Activated T-cell treated with anti-CD3 and anti-CD28 coated beads for 24 hours (primary cell): ENCODE results near the gene RNF111.
"Not testable (repeated sequence)": the region's sequence is repeated elsewhere in the genome, so short reads cannot be mapped to it uniquely, and the experiment has no call there.

Experiments used
- DNase-seq: peaks from one replicate; pipeline ENCODE4 v3.0.0-alpha.2; 2020; ENCODE audit warnings: low read depth

RNF111 gene

DNA sequence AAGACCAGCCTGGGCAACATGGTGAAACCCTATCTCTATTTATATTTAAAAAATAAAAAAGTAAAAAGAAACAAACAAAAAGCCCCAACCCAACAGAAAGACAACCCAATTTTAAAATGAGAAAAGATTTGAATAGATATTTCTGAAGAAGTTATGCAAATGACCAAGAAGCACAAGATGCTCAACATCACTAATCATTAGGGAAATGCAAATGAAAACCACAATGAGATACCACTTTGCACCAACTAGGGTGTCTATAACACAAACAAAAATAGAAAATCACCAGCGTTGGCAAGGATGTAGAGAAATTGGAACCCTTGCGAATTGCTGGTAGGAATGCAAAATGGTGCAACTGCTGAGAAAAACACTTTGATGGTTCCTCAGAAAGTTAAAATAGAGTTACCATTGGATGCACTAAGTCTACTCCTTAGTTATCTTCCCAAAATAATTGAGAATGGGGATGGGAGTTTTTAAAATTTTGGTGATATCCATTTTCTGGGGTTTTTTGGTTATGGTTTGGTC is 71.7 kb downstream of the RNF111 start:
- no peak for DNase-seq

DNA sequence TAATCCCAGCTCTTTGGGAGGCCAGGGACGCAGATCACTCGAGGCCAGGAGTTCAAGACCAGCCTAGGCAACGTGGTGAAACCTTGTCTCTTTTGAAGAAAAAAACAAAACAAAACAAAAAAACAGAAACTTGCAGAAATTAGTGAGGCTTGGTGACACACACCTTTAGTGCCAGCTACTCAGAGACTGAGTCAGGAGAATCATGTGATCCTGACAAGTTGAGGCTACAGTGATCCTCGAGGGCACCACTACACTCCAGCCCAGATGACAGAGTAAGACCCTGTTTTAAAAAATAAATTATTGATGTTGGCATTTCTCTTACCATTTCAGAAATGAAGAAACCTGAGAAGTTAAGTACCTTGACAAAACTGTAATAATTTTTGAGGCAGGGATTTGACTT is 72.9 kb downstream of the RNF111 start:
- no peak for DNase-seq

DNA sequence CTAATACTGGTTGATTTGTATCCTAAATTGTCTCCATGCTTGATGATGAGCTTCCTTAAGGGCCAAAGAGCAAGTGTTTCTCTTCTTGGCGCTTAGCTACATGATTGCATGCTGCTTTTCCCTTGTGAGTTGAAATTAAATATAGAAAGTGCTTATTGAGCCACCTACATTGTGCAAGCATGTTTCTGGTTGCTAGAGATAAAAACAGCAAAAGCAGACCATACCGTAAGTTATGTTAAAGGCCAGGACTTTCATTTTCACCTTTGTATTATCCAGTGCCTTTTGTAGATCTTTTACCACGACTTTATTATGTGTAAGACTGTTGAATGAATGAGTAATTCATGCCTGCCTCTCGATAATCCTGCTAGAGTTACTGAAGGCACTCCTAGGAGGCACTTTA is 75.6 kb downstream of the RNF111 start:
- DNase-seq = no peak

DNA sequence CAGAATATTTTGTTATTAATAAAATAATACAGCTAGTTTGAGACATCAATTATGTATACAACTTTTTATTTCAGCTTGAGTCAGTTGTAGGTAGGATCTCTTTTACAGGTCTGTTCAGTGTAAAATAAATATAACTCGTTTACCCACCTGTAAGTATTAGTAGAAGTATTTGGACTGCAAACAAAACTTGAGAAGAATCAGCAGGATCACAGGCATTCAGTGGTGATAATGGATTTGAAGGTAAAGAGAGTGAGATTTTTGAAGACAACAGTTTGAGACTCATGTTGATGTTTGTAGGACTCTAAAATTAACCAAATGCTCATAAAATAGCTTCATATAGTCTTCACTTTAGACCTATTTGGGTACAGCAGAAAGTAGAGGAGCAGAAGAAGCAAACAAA is 82.0 kb downstream of the RNF111 start:
- no peak for DNase-seq

DNA sequence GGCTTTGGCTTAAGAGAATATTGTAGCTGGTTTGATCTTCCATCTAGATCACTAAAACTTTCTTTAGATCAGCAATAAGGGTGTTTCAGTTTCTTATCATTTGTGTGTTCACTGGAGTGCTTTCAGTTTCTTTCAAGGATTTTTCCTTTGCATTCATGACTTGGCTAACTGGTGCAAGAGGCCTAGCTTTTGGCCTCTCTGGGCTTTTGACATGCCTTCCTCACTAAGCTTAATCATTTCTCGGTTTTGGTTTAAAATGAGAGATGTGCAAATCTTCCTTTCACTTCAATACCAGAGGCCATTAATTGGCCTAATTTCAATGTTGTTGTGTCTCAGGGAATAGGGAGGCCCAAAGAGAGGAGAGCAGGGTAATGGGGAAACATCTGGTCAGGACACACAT is 87.1 kb downstream of the RNF111 start:
- no peak for DNase-seq

DNA sequence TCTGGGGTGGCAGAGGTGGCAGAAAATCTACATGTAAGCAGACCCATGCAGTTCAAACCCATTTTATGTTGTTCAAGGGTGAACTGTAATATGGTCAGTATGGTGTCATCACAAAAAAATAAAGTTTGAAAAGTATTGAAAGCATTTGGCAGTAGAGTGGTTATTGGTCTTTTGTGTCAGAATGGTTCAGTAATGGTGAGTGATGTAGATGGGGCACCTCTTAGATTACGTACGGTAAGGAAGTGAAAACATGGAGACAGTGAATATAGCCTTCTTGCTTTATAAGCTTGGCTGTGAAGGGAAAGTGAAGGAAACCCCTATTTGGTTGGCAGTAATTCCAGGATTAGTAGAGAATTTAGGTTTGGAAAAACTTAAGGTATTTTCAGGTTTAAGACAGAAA is 100.3 kb downstream of the RNF111 start:
- DNase-seq = no peak

DNA sequence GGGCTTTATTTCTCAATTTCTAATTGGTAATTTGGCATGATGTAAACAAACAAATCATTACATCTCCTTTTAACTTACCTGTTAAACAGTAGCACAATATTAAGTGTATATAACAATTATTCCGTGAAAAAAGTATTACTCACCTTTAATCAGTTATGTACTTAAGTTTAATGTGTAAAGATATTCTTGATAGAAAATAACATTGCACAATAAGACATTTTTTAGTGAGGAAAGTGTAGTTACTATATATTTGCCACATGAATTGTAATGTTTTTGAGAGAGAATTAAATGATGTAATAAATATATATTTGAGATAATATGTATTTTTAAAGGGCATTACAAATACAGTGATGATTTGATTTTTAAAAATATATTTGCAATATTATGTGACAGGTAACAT is 106.6 kb downstream of the RNF111 start:
- no peak for DNase-seq

DNA sequence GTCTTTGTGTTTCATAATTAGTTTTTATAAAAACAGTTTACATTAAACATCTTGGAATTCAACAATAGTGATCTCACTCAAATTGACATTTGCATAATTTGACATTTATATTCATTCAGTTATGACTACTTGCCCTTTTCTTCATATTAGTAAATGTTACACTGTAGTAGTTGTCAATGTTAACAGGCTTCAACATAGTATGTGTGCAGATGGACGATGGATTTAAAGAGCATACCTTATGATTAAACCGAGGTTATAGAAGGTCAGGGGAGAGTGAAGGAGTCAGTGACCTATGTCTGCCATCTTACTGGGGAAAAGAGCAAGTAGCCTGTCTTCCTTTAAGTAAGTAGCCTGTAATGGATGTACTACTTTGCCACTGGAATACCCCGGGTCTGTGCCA is 109.0 kb downstream of the RNF111 start:
- DNase-seq = no peak

DNA sequence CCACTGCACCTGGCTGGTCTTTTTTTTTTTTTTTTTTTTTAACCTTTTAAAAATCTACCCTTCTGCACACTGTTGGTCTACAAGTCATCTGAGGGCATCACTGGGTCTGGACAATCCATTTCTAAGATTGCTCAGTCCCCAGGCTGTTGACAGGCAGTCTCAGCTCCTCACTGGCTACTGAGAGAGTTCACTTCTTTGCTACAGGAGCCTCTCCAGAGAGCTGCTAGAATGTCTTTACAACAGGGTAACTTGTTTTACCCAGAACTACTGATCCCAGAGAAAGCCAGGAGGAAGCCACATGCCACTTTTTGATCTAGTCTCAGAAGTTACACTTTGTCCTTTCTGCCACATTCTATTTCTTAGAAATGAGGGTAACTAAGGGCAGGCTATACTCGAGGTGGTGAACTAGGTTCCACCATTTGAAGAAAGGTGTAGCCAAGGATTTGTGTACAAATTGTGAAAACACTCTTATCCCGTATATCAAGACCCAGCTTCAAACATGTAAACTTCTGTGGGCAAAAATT is 111.8 kb downstream of the RNF111 start:
- no peak for DNase-seq

DNA sequence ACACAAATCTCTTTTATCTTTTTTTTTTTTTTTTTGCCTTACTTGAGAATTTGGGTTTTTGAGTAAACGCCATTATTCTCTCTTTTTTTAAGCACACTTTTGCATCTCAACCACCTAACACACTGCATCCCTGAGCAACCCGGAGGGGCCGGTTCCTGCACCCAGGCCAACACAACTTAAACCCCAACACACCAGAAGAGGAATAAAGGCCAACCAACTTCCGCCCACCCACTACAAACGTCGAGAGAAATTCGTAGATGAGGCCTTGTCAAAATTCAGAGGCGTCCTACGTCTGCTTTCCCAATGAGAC is 117.1 kb downstream of the RNF111 start:
- DNase-seq = no peak

DNA sequence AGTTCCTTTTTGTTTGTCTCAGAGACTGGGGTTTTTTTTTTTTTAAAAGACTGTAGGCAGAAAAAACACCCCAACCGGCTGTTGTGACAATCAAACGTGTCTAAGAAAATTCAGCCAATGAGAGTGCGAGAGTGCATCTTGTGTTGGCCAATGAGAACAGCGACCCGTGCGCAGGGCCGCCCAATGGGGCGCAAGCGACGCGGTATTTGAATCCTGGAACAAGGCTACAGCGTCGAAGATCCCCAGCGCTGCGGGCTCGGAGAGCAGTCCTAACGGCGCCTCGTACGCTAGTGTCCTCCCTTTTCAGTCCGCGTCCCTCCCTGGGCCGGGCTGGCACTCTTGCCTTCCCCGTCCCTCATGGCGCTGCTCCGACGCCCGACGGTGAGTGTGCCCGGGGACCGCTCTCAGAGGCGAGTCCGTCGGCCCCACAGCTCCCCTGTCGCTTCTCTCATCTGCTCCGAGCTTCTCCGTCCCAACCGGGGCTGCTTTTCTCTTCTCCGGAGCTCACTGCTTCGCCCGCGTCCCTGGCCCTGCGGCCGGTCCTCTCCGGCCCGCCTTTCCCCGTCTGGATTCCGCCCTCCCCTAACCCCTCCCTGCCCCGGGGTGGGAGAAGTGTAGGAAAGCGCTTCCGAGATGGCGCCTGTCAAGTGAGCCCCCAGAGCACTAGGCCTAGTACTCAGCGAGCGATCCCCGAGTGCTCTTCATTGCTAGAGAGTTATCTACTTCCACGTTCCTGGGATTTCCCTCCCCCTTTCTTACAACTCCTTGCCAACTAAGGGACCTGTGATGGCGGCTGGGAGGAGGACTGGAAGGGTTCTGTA is 117.7 kb downstream of the RNF111 start, which contains the start of gene CCNB2:
TSS of gene CCNB2 (plus strand) at position 235 of the 821 bp plus-strand sequence. CDS start at position 358, 123 bp downstream.
- DNase-seq = peak; percentile 70

DNA sequence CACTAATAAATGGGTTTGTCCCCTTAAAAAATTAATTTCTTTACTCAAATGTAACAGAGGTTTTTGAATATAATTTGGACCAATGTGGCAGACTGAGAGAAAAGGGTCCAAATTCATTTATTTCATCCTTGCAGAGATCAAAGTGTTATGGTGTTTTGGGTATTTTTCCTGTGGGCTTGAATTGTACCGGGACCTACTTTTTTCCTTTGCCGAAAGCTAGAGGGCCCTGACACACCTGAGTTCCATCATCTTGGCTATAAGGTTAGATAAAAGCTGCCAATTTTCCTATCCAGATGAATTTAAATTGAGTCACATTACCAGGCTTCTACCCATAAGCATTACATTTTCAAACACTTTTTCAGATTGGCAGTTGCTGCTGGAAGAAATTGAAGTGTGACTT is 118.4 kb downstream of the RNF111 start:
- no peak for DNase-seq

DNA sequence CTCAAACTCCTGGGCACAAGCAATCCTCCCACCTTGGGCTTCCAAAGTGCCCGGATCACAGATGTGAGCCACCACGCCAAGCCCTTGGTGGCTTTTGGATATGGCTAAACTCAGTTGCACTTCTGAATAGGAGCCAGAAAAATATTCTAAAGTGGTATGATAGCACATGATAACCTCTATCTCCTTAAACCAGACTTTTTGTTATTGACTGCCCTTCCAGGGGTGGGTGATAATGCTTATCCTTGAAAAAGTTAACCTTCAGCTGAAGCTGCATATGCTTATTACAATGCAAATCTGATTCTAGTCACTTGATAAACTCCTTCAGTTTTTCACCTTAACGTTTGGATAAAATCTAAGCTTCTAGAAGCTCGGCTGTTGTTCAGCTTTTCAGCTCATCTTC is 123.8 kb downstream of the RNF111 start:
- DNase-seq = no peak

DNA sequence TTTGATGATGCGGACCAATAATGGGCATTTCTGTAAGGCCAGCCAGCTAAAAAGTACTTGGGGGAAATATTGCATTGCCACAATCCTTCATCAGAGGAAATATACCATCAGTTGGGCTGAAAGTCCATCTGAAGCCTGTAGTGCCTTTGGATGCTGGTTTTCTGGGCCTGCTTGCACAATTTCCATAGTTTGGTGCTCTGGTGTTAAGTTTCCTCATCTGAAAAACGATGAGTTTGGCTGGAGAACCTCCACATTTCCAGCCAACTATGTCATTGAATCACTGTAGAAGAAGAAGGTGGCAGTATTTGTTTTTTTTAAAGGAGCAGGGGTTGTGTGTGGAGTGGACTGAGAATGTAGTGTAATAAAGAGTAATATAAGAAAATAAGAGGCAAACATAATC is 127.6 kb downstream of the RNF111 start:
- DNase-seq = no peak

DNA sequence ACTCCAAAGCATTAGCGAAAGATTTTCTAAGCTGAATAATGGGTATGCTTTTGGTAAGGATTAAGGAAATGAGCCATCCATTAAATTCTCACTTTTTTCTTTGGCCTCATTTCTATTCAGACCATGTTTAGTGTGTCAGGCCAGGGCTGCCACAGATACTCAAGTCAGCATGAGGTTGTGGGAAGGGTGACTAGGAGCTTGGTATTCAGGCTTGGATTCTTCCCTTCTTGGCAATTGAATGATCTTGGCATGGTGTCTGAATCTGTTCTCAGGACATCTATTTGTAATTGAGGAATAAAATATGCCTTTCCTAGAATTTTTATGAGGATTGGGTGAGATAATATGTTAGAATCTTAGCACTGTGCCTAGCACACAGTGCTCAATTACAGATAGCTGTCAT is 128.7 kb downstream of the RNF111 start:
- no peak for DNase-seq

DNA sequence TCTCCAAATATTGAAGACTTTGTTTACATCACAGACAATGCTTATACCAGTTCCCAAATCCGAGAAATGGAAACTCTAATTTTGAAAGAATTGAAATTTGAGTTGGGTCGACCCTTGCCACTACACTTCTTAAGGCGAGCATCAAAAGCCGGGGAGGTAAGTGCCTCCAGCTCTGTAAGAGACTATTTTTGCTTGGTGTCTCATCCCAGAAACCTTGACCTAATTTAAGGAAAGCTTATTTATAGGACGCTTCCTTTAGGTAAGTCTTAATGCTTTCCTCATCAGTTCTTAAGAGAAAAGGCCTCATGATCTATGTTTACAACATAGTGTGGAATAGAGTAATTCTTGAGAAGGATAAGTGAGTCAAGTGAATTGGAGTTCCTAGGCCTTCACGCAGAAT is 129.3 kb downstream of the RNF111 start:
- DNase-seq = no peak

DNA sequence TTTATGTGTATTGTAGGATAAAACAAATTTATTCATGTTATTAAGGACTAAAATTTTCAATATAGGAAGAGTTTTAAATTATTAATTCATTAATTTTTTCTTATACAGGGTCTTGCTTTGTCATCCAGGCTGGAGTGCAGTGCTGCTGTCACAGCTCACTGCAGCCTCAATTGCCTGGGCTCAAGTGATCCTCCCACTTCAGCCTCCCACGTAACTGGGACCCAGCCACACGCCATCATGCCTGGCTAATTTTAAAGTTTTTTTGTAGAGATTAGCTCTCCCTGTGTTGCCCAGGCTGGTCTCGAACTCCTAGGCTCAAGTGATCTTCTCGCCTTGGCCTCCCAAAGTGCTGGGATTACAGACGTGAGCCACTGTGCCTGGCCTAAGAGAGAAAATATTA is 132.2 kb downstream of the RNF111 start:
- DNase-seq = no peak

DNA sequence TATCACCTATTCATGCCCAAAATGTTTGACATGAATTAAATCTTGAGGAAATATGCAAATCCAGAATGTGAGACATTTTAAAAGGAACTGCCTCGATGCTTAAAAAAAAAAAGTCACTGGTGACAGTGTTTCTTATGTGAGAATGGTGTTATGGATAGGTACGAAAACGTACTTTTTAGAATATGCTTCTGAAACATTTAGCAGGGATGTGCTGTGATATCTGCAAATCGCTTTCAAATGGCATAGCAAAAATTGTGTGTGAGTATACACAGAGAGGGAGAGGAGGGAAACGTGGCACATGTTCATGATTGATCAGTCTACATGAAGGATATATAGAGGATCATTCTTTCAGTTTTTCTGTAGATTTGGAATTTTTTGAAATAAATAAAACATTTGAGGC is 133.5 kb downstream of the RNF111 start:
- no peak for DNase-seq

DNA sequence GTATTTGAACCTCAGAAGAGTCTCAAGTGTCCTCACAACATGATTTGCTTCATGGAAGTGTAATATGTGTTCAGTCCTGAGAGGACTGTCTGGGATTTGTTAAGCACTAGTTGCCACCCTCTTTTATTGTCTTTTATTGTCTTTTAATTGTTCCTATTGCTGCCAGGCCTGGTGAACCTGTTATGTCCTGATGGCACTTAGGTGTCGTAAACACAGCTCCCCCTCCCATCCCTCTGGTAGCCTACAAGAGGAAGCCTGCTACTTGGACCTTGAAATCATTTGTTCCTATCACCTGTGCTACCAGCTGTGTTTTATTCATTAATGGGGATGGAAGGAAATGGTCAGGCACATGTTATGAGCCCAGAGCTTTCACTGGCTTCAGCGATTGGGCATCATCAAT is 136.8 kb downstream of the RNF111 start:
- no peak for DNase-seq

DNA sequence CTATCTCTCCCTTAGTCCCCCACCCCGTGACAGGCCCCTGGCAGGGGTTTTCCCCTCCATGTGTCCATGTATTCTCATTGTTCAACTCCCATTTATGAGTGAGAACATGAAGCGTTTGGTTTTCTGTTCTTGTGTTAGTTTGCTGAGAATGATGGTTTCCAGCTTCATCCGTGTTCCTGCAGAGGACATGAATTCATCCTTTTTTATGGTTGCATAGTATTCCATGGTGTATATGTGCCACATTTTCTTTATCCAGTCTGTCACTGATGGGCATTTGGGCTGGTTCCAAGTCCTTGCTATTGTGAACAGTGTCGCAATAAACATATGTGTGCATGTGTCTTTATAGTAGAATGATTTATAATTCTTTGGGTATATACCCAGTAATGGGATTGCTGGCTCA is 138.2 kb downstream of the RNF111 start:
- not testable (repeated sequence) for DNase-seq

DNA sequence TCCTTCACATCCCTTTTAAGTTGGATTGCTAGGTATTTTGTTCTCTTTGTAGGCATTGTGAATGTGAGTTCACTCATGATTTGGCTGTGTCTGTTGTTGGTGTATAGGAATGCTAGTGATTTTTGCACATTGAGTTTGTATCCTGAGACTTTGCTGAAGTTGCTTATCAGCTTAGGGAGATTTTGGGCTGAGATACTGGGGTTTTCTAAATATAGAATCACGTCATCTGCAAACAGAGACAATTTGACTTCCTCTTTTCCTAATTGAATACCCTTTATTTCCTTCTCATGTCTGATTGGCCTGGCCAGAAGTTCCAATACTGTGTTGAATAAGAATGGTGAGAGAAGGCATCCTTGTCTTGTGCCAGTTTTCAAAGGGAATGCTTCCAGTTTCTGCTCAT is 139.8 kb downstream of the RNF111 start:
- not testable (repeated sequence) for DNase-seq

DNA sequence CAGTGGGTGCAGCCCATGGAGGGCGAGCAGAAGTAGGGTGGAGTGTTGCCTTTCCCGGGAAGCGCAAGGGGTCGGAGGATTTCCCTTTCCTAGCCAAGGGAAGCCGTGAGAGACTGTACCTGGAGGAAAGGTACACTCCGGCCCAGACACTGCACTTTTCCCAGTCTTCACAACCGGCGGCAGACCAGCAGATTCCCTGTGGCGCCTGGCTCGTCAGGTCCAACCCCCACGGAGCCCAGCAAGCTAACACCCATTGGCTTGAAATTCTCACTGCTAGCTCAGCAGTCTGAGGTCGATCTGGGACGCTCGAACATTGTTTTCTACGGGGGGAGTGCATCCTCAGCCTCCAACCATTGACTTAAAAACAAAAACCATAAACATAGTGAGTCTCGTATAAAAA is 144.0 kb downstream of the RNF111 start:
- DNase-seq = no peak

DNA sequence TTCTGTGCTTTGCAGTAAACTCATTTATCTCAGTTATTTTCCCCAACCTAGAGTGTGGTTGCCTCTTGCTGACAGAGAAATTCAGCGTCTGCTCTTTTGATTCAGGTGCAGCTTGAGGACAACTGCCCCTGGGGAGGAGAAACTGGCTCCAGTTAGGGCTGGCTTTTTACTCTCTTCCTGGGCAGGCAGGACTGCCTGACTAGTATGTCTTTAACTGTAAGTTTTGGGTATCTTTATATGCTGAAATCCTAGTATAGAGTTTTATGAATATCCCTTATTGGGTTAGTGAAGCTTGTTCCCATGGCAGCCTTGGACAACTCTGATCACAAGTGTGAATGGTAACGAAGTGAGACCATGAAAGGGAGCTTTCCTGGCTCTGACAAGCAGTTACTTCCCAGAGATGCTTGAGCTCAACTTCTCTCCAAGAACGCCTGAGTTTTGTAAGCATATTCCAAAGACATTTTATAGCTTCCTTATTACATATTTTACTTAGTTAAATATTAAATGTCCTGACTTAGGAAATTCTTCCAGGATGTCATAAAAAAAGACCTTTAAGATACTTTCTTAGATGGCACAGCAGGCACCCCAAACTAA is 144.6 kb downstream of the RNF111 start:
- DNase-seq = no peak
